ENCODE measurements around the gene BRAP.

DNA sequence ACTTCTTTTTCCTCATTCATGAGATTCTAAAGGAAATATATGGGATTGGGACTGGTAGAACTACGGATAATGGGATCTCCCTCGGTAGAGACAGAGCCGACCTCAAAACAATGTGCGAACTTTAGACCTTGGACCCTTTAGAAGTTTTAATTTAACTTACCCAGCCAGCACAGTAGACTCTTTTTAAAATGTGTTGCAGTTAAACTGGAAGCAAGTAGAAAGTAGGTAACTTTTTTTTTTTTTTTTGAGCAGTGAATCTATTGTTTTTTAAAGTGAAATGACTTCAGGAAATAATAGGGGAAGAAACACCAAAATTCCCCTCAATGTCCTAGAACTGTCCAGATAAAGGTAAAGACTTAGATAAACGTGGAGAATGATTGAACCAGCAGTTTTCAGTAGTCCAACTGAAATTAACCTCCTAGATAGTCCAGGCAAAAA lies 85.5 kb downstream of the BRAP start:
- TF ChIP-seq, protein P1, sequence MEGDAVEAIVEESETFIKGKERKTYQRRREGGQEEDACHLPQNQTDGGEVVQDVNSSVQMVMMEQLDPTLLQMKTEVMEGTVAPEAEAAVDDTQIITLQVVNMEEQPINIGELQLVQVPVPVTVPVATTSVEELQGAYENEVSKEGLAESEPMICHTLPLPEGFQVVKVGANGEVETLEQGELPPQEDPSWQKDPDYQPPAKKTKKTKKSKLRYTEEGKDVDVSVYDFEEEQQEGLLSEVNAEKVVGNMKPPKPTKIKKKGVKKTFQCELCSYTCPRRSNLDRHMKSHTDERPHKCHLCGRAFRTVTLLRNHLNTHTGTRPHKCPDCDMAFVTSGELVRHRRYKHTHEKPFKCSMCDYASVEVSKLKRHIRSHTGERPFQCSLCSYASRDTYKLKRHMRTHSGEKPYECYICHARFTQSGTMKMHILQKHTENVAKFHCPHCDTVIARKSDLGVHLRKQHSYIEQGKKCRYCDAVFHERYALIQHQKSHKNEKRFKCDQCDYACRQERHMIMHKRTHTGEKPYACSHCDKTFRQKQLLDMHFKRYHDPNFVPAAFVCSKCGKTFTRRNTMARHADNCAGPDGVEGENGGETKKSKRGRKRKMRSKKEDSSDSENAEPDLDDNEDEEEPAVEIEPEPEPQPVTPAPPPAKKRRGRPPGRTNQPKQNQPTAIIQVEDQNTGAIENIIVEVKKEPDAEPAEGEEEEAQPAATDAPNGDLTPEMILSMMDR (IDR thresholded peaks at IDR 0.05 in 2 of 3, conservative IDR thresholded peaks at IDR 0.05 in 1 of 3; ENCODE audit: control insufficient read depth in 2 of 3, extremely low read depth in 1 of 3, insufficient read depth in 1 of 3, low read depth in 3 of 3, low read length in 3 of 3) = no peak
- TF ChIP-seq NR2C2 (IDR thresholded peaks at IDR 0.05; ENCODE audit: borderline replicate concordance, control insufficient read depth, insufficient read length, low read depth) (no peak), FOXM1 (IDR thresholded peaks at IDR 0.05; ENCODE audit: low read depth, low read length) (no peak), GABPA (IDR thresholded peaks at IDR 0.05; ENCODE audit: low read depth) (no peak), CBX5 (IDR thresholded peaks at IDR 0.05; ENCODE audit: low read depth) (no peak), ZNF274 (IDR thresholded peaks at IDR 0.05; ENCODE audit: insufficient read depth, insufficient read length) (no peak), IKZF2 (IDR thresholded peaks at IDR 0.05) (no peak)
- TF ChIP-seq, protein P2, sequence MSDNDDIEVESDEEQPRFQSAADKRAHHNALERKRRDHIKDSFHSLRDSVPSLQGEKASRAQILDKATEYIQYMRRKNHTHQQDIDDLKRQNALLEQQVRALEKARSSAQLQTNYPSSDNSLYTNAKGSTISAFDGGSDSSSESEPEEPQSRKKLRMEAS (IDR thresholded peaks at IDR 0.05; ENCODE audit: low read depth, low read length) = no peak
- TF ChIP-seq, protein P3, sequence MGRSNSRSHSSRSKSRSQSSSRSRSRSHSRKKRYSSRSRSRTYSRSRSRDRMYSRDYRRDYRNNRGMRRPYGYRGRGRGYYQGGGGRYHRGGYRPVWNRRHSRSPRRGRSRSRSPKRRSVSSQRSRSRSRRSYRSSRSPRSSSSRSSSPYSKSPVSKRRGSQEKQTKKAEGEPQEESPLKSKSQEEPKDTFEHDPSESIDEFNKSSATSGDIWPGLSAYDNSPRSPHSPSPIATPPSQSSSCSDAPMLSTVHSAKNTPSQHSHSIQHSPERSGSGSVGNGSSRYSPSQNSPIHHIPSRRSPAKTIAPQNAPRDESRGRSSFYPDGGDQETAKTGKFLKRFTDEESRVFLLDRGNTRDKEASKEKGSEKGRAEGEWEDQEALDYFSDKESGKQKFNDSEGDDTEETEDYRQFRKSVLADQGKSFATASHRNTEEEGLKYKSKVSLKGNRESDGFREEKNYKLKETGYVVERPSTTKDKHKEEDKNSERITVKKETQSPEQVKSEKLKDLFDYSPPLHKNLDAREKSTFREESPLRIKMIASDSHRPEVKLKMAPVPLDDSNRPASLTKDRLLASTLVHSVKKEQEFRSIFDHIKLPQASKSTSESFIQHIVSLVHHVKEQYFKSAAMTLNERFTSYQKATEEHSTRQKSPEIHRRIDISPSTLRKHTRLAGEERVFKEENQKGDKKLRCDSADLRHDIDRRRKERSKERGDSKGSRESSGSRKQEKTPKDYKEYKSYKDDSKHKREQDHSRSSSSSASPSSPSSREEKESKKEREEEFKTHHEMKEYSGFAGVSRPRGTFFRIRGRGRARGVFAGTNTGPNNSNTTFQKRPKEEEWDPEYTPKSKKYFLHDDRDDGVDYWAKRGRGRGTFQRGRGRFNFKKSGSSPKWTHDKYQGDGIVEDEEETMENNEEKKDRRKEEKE (IDR thresholded peaks at IDR 0.05) = no peak
- TF ChIP-seq, protein P4, sequence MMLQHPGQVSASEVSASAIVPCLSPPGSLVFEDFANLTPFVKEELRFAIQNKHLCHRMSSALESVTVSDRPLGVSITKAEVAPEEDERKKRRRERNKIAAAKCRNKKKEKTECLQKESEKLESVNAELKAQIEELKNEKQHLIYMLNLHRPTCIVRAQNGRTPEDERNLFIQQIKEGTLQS (IDR thresholded peaks at IDR 0.05; ENCODE audit: borderline replicate concordance, extremely low read depth, low read depth, low read length) = no peak
- TF ChIP-seq, protein P5, sequence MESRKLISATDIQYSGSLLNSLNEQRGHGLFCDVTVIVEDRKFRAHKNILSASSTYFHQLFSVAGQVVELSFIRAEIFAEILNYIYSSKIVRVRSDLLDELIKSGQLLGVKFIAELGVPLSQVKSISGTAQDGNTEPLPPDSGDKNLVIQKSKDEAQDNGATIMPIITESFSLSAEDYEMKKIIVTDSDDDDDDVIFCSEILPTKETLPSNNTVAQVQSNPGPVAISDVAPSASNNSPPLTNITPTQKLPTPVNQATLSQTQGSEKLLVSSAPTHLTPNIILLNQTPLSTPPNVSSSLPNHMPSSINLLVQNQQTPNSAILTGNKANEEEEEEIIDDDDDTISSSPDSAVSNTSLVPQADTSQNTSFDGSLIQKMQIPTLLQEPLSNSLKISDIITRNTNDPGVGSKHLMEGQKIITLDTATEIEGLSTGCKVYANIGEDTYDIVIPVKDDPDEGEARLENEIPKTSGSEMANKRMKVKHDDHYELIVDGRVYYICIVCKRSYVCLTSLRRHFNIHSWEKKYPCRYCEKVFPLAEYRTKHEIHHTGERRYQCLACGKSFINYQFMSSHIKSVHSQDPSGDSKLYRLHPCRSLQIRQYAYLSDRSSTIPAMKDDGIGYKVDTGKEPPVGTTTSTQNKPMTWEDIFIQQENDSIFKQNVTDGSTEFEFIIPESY (IDR thresholded peaks at IDR 0.05) = no peak

All from GM12878 (cell line).